Measurements from ENCODE around the gene STRN3.
A peak's percentile ranks its signal among the peaks of the same experiment; 100 is the strongest.
"Not testable (repeated sequence)": the region's sequence is repeated elsewhere in the genome, so short reads cannot be mapped to it uniquely, and the experiment has no call there.

STRN3 gene

DNA sequence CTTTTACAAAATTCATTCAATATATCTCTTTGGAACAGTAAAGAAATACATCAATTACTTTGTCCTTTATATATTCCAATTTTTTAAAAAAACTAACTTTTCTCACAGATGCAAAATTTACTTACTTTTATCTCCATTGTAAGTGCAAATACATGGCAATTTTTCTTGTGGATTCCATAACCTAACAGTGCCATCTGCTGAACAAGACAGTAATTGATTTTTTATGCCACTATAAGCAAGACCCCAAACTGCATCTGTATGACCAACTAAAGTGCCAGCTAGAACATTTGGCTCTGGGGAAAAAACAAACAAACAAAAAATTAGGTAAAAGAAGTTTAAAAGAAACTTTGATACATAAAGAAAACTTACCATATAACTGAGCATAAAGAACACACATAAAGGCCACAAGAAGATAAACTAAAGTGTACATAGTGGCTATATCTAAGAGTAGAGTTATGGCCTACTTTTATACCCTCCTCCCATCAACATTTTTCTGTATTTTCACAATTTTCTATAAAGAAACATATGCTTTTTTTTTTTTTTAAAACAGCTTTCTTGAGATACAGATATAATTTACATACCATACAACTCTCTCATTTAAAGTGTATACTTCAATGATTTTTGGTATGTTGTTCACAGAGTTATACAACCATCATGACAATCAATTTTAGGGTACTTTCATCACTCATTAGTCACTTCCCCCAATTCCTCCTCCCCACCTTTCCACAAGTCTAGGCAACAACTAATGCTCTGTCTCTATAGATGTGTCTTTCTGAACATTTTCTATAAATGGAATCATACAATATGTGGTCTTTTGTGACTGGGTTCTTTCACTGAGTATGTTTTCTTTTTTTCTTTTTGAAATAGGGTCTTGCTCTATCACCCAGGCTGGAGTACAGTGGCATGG is 119.2 kb downstream of the STRN3 start:
- peak; percentile 7 for DNase-seq (ENCODE audit: low spot score)

DNA sequence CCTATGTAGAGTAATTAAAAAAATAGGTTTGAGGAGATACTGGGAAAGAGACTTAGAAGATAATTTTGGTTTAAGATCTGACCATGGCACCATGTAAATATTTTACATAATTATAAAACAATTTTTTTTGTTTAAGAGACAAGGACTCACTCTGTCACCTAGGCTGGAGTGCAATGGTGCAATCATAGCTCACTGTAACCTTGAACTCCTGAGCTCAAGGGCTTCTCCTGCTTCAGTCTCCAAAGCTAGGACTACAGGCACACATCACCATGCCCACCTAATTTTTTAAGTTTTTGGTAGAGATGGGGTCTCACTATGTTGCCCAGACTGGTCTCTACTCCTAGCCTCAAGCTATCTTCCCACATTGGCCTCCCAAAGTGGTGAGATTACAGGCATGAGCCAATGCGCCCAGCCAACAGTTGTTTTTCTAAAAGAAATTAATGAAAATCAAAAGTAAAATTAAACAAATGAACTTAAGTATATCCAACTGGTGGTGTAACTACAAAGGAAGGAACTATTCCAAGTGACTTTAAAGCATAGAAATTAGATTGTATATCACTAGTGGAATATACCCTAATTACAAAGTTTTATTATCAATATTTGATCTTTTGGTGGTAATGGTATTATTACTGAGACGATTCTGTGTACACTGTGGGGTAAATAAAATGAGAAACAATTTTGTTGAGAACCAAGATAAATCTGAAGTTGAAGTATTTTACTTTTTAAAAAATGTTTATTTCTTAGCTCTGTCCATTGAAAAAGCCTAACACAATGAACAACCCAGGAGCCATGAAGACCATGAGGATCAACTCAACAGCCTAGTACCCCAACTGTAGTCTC is 122.7 kb downstream of the STRN3 start:
- no peak for DNase-seq (ENCODE audit: low spot score)

DNA sequence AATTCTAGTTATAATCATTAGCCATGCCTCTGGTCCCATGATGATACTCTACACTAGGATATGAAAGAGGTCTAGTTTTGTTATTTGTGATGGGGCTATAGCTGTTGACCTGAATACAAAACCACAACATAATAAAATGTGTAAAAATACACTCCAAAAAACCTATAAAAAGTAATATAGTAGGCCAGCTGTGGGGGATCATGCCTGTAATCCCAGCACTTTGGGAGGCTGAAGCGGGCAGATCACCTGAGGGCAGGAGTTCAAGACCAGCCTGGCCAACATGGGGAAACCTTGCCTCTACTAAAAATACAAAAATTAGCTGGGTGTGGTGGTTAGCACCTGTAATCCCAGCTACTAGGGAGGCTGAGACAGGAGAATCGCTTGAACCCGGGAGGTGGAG is 129.1 kb downstream of the STRN3 start:
- DNase-seq (ENCODE audit: low spot score), result not testable (repeated sequence)

DNA sequence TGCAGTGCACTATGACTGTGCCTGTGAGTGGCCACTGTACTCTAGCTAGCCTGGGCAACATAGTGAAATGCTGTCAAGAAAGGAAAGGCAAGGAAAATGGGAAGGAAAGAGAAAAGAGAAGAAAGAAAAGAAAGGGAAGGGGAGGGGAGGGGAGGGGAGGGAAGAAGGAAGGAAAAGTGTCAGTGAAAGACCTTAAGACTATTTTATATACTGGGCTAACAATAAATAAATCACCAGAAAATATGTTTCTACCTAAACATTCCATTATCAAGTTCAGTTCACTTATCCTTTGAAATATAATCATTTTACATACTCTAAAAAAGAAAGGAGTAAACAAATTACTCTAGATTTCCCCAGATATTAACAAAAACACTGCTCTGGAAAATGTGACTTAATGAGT is 129.7 kb downstream of the STRN3 start:
- no peak for DNase-seq (ENCODE audit: low spot score)

DNA sequence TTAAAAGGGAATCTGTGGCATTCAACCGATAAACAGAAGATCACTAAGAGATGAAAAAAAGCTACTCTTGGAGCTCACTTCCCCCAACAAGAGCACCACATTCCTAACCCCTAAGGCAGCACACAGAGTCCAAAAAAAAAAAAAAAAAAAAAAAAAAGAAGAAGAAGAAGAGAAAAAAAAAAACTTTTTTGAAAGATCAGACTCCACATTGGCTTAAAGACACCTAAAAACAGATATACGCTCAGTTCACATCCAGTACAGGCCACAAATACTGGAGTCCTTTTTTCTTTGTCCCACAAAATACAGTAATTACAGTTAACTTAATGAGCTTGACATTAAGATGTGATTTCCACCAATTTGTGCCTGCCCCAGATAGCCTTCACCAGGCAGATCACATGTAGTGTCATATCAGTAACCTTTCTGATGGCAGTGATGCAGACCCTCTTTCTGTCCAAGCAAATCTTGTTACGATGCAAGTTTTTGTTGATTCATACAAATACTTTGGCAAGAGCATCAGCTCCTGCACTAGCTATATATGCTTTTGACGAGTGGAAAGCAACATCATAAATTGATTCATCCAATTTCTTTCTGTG is 131.2 kb downstream of the STRN3 start:
- no peak for DNase-seq (ENCODE audit: low spot score)

DNA sequence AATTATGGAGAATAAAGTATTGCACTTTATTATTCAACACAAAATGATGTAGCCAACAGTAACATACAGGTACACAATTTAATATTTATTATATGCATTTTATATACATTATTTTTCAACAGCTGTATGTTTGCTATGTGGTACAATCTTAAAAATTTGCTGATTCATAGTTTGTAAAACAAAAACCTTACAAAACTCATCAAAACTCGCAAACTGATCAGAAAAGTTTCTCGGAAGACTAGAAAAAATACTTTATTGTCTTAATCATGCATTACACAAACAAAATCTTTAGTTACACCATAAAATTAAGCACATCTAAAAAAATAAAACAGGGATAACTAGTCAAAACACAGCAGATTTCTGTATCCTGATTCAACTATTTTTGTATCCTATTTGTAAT is 132.4 kb downstream of the STRN3 start:
- no peak for DNase-seq (ENCODE audit: low spot score)

DNA sequence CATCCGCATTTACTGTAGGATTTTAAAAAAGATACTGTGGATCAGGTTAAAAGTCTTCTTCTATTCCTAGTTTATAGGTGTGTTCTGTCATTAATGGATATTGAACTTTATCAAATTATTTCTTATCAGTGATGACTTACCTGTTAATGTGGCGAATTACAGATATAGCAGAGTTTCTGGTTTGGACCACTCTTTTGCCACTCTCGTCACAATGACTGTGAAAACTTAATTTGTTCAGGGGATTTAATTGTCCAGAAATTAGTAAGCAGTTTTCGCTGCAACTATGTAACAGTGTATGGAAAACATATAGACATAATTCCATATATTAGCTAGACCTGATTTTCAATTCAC is 137.0 kb downstream of the STRN3 start:
- DNase-seq (ENCODE audit: low spot score), result no peak

DNA sequence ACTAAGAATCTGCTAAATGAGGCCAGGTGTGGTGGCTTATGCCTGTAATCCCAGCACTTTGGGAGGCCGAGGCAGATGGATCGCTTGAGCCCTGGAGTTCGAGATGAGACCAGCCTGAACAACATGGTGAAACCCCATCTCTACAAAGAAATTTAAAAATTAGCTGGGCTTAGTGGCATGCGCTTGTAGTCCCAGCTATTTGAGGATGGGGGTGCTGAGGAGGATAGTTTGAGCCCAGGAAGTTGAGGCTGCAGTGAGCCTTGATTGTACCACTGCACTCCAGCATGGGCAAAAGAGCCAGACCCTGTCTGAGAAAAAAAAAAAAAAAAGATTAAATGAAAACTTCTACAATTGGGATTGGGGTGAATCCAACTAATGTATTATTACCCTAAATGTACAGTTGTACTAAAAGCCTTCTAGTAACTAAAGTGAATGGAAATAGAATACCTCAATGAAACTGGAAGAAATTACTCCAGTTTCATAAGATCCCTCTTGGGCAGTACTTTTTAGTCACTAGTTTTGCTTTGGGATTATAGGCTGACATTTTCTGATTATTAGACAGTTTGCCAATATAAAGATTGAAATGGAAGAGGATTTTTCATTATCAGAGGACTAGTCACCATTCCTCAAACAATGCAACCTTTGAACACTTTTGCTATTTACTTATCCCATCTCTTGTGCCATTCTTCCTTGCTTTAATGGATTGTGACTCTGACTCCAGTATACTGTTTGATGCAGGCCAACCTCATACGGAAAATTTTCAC is 137.5 kb downstream of the STRN3 start:
- DNase-seq (ENCODE audit: low spot score), result no peak

DNA sequence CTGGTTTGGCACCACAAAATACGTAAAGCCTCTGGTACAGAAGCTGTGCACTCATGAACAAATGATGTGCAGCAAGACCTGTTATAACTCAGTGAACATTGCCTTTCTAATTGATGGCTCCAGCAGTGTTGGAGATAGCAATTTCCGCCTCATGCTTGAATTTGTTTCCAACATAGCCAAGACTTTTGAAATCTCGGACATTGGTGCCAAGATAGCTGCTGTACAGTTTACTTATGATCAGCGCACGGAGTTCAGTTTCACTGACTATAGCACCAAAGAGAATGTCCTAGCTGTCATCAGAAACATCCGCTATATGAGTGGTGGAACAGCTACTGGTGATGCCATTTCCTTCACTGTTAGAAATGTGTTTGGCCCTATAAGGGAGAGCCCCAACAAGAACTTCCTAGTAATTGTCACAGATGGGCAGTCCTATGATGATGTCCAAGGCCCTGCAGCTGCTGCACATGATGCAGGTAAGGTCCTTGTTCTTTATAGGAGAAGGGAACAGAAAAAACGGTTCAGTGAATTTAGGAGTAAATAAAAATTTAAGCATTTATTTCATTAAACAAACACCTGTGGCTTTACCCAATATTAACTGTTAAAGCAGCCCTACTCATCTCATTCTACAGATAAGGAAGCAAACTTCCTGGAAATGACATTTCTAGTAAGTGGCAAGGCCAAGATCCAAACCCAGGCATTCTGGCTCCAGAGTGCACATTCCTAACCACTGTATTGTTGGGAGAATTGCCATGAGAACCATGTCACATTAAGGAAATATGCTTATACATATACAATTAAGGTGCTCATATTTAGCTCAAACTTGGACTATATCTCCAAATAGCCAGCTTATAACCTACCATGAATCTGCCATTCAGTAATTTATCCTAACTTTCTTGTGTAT is 140.1 kb downstream of the STRN3 start:
- DNase-seq (ENCODE audit: low spot score), result no peak

DNA sequence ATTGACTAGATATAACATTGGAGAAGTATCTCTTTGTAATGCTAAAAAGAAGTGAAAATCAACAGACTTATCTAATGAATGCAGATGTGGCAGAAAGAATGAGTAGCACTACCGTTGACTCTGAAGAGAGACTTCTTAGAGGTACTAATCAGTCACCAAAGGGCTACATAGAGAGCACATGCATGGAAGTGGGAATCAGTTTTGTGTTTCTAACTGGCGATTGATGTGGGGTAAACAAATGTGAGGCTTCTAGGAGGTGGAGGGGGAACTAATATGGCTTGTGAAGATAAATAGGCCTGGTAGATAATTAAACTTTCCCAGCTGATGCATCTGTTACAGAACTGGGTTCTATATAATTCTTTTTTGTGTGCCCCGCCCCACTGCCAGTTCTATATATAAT is 141.3 kb downstream of the STRN3 start:
- no peak for DNase-seq (ENCODE audit: low spot score)

DNA sequence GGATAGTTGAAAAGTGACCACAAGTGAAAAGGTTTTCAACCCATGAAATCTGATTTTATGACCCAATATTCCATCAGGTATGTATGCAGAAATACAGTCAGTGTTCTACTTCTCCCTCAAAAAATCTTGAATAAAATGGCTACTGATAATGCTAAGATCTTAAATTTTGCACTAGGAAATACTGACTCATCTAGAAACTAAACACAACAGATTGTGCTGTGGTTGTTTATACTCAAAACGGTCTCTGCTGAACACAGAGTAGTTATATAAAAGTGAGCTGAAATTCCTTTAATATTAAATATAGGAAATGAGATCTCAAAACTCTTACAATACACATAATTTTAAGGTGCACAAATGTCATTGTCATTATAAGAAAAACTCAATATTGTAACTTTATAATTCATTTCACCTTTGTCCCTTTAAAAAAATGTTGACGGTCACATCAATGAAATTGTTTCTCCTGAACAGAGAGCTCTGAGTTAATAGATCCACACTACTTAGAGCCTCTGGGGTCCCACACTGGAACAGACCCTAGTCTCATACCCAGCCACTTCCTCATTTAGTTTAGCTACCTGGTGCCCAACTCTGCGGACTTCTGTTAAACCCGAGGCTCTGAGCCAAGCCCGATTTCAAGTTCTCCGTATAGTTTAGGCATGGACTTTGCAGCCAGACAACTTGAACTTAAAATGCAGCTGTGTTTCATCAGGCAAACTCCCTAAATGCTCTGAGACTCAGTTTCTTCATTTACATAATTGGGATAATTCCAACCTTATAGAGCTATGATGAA is 142.5 kb downstream of the STRN3 start:
- DNase-seq (ENCODE audit: low spot score), result no peak

DNA sequence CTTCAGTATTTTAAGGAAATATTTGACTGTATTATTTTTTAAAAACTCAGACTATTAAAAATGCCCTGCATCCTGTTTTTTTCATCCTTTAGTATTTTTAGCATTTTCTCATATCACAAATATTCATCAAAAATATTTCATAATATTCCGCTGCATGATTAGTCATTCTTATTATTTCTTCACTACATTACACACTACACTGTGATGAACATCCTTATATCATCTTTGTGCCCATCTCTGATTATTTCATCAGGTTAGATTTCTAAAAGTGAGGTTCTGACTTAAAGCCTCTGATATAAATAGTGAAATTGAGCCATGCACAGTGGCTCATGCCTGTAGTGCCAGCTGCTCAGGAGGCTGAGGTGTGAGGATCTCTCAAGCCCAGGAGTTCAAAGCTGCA is 143.7 kb downstream of the STRN3 start:
- DNase-seq (ENCODE audit: low spot score), result peak; percentile 36

DNA sequence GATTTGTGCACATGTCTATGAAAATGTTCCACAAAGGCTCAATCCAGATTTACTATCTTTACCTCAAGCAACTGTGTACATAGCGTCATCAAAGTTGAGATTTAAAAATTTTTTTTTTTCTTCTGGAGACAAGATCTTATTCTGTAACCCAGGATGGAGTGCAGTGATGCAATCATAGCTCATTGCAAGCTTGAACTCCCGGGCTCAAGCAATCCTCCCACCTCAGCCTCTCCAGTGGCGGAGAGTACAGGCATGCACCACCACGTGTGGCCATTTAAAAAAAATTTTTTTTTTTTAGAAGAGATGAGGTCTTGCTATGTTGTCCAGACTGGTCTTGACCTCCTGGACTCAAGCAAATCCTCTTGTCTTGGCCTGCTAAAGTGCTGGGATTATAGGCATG is 149.5 kb downstream of the STRN3 start:
- DNase-seq (ENCODE audit: low spot score), result no peak

DNA sequence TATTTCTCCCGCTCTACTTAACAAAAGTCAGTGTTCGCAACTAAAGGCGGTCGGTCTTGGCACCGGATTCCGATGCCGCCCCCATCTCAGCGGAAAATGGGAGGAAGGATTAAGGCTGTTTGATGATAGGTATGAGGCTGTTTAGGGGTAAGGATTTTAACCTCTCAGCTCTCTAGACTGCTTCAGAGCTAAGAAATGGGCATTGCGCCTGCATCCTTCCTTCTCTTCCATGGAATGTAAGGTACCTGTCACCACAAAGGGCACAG is 150.5 kb downstream of the STRN3 start:
- DNase-seq (ENCODE audit: low spot score), result no peak

DNA sequence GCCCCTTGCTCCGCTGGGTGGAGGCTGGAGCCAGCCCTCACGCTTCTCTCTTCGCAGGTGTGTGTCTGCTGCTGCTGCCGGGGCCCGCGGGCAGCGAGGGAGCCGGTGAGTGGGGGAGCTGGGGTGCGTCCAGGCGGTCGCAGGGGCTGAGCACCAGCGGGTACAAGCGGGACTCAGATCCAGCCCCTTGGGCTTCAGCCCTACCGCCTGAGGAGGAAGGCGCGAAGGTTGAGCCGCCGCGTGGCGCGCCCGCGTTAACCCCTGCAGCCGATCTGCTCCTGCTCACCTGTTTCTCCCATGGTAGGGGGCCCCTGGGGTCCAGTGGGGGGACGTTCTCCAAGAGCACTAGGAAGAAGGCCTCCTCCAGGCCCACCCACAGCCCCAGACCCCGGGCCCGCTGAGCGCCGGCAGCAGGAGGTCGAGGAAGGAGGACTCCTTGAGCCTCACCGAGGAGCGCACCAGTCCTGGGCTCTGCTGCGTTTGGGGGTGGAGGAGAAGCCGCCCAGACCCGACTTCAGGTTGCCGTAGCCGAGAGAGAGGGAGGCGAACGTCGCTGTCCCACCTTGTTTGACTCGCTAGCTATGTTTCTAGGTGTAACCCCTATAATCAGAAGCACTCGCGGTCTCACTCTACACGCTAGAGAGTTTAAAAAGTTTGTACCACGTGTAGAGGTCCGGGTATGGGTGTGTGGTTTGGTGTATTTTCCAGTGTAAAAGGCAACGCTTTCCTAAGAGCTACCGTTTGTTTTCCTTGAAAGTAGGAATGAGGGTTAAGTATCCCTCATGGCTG is 151.0 kb downstream of the STRN3 start:
- DNase-seq (ENCODE audit: low spot score), result peak; percentile 13

DNA sequence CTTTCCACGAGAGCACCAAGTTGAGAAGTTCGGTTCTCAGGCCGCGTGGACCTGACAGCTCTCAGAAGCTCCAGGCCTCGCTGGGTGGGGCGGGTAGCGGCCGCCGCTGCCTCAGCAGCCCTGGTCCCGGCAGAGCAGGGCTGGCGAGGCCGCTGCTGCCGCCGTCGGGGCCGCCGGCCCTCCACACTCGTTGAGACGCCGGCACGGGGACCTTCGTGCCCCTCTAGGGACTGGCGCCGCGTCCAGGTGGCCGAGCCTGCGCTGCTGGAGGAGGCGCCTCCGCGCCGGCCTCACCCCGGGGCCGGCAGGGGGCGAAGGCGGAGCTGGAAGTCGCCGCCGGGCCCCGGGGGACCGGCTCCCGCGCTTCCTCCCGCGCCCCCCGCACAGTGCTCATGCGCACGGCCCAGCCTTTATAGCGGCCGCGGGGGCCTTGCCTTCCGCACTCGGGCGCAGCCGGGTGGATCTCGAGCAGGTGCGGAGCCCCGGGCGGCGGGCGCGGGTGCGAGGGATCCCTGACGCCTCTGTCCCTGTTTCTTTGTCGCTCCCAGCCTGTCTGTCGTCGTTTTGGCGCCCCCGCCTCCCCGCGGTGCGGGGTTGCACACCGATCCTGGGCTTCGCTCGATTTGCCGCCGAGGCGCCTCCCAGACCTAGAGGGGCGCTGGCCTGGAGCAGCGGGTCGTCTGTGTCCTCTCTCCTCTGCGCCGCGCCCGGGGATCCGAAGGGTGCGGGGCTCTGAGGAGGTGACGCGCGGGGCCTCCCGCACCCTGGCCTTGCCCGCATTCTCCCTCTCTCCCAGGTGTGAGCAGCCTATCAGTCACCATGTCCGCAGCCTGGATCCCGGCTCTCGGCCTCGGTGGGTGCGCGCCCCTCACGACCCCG is 151.8 kb downstream of the STRN3 start, which contains the start of gene COCH:
COCH (plus strand) TSS at position 440 of the 879 bp plus-strand sequence; CDS start at position 820, 380 bp downstream.
- peak; percentile 43 for DNase-seq (ENCODE audit: low spot score)

DNA sequence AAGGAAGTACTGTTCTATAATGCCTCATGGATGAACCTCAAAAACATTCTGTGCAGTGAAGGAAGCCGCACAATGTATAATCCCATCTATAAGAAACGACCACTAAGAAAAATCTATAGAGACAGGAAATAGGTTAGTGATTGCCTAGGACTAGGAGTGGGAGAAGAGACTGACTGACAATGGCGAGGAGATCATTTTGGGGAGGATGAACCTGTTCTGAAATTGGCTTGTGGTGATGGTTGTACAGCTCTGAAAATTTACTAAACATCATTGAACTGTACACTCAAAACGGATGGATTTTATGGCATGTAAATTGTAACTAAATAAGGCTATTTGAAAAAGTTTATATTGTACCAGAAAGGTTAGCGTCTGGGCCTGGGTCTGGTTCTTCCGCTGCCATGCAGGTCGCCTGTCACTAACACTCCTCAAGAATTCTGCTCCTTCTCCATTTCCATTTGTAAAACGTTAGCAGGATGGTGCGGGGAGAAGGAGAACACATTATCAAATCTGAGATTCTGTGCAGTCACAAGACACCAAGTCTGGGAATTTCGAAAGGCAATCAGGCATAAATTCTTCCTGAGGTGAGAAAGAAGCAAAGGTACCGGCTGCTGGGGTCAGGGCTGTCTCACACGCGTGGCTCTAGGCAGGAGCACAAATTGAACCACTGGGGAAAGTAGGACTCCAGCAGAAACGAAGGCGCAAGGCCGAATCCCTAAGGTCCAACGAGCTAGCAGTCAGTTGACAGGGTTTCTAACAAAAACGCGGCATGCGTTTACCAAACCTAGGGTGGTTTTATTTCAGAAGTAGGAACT is 152.7 kb downstream of the STRN3 start:
- no peak for DNase-seq (ENCODE audit: low spot score)

DNA sequence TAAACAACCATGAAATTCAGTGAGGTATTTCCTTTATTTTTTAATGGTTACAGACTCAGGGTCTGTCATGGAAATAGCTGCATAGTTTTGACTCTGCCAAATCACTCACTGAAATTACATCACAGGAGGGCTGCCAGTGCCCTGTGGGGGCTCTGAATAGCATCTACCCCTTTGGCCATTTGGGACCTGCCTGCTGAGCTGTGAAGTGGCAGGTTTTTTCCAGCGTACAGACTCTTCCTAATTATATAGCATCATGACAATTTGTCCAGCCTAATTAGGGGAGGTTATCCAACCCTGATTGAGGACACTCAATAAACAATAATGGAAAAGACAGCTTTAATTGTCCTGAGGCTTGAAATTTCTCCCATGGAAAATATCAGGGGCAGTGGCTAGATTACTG is 153.6 kb downstream of the STRN3 start:
- DNase-seq (ENCODE audit: low spot score), result no peak

Data from GM03348 (cell line).